HepG2 (cell line): ENCODE results near the gene SPINT3. TPM values are rescaled to one million over a fixed set of nuclear protein-coding genes. Genes with fewer than 3 reads are reported as not detected.

Experiments used
- AKAP8 ChIP-seq: sonication (generic); formaldehyde crosslinking; IDR thresholded peaks from 2 replicates; pipeline ENCODE4 v1.5.1; 2020; ENCODE audit warnings: mild to moderate bottlenecking, missing genetic modification reagents
- CBFB ChIP-seq: sonication (generic); formaldehyde crosslinking; IDR thresholded peaks from 2 replicates; pipeline ENCODE4 v1.4.0; 2020; ENCODE audit warnings: missing genetic modification reagents
- KDM2A ChIP-seq: sonication (generic); formaldehyde crosslinking; IDR thresholded peaks from 2 replicates; pipeline ENCODE4 v1.4.0; 2020; ENCODE audit warnings: low read depth, missing genetic modification reagents, borderline replicate concordance
- MYC ChIP-seq: sonication (generic); formaldehyde crosslinking; IDR thresholded peaks from 2 replicates; pipeline ENCODE4 v1.9.0; 2021; ENCODE audit warnings: missing genetic modification reagents, borderline replicate concordance
- PHF5A ChIP-seq: IDR thresholded peaks from one replicate; pipeline ENCODE4 v1.6.1; 2018; ENCODE audit warnings: low read depth, missing genetic modification reagents; ENCODE audit not compliant: unreplicated experiment
- PHF8 ChIP-seq: sonication (generic); formaldehyde crosslinking; IDR thresholded peaks from 2 replicates; pipeline ENCODE4 v1.5.0; 2020; ENCODE audit warnings: missing genetic modification reagents
- SMARCC2 ChIP-seq: fragments of 450-650 bp; IDR thresholded peaks from 2 replicates; pipeline ENCODE4 v1.6.1; 2017; ENCODE audit warnings: antibody characterized with exemption, mild to moderate bottlenecking
- ZBTB7B ChIP-seq: sonication (generic); formaldehyde crosslinking; IDR thresholded peaks from 2 replicates; pipeline ENCODE4 v1.4.0; 2020; ENCODE audit warnings: missing genetic modification reagents
- ZHX2 ChIP-seq, 2 experiments: sonication (generic) in 1 of 2; formaldehyde crosslinking in 1 of 2; IDR thresholded peaks; 2 replicates each; pipeline versions ENCODE4 v1.6.1 to v1.9.0; 2014 to 2022; ENCODE audit warnings: antibody characterized with exemption in 1 of 2, borderline replicate concordance in 1 of 2, inconsistent platforms in 1 of 2, low read depth in 1 of 2, missing genetic modification reagents in 1 of 2
- ZNF12 ChIP-seq: sonication (generic); formaldehyde crosslinking; IDR thresholded peaks from 2 replicates; pipeline ENCODE4 v1.5.0; 2020; ENCODE audit warnings: missing genetic modification reagents
- ZNF205 ChIP-seq: IDR thresholded peaks from 2 replicates; pipeline ENCODE4 v1.6.1; 2018; ENCODE audit warnings: missing biosample characterization, missing genetic modification reagents
- ZNF253 ChIP-seq: sonication (generic); formaldehyde crosslinking; IDR thresholded peaks from 2 replicates; pipeline ENCODE4 v1.8.0; 2022; ENCODE audit warnings: mild to moderate bottlenecking, missing genetic modification reagents, borderline replicate concordance
- ZNF430 ChIP-seq: sonication (generic); formaldehyde crosslinking; IDR thresholded peaks from 2 replicates; pipeline ENCODE4 v1.9.0; 2021; ENCODE audit warnings: mild to moderate bottlenecking, missing genetic modification reagents
- ZNF772 ChIP-seq: sonication (generic); formaldehyde crosslinking; IDR thresholded peaks from 2 replicates; pipeline ENCODE4 v1.5.0; 2020; ENCODE audit warnings: mild to moderate bottlenecking, missing genetic modification reagents
- ZNF777 ChIP-seq: sonication (generic); formaldehyde crosslinking; IDR thresholded peaks from 2 replicates; pipeline ENCODE4 v1.4.0; 2020; ENCODE audit warnings: missing genetic modification reagents
- polyA plus RNA-seq, 8 experiments: library from polyadenylated mRNA; depleted of rRNA in 3 of 8; stranded (reverse) in 7 of 8; unstranded in 1 of 8; fragments of >200 nt; fragmentation: Illumina TruSeq in 4 of 8; extraction: Trizol in 4 of 8; gene quantifications; 2 replicates each; pipeline versions ENCODE4 v1.2.1 to v1.2.3, GENCODE V29; 2011 to 2016; ENCODE audit warnings: low read depth in 4 of 8, missing spikeins in 1 of 8, mixed read lengths in 1 of 8; ENCODE audit not compliant: insufficient read depth in 1 of 8
- total RNA-seq, 5 experiments: library from RNA; depleted of rRNA; stranded (reverse); fragments of >200 nt; fragmentation: Illumina TruSeq; extraction: Trizol; gene quantifications; 2 replicates each; pipeline ENCODE4 v1.2.3, GENCODE V29; 2016; ENCODE audit warnings: low read depth in 1 of 5
- TF ChIP-seq, protein P1 (sequence below): sonication (generic); formaldehyde crosslinking; IDR thresholded peaks from 2 replicates; pipeline ENCODE4 v1.8.0; 2022; ENCODE audit warnings: mild to moderate bottlenecking, missing genetic modification reagents, moderate library complexity
- TF ChIP-seq, protein P2 (sequence below): sonication (generic); formaldehyde crosslinking; IDR thresholded peaks from 2 replicates; pipeline ENCODE4 v1.5.0; 2020; ENCODE audit warnings: missing genetic modification reagents, mild to moderate bottlenecking, borderline replicate concordance
- TF ChIP-seq, protein P3 (sequence below): sonication (generic); formaldehyde crosslinking; IDR thresholded peaks from 2 replicates; pipeline ENCODE4 v1.4.0; 2020; ENCODE audit warnings: missing genetic modification reagents

SPINT3 gene
- total and polyA plus RNA-seq, 2 of the 13 experiments (the other 11 are each of a cell fraction or from before 2014, with no cell fraction given): not detected

- TF ChIP-seq ZNF430 (CRISPR knock-in tag): 0 out of 2 replicates have a peak, but pooled peaks have one; percentile 47
- 0 out of 2 replicates have a peak, but pooled peaks have one; percentile 23 for TF ChIP-seq PHF8
- TF ChIP-seq, protein P1, sequence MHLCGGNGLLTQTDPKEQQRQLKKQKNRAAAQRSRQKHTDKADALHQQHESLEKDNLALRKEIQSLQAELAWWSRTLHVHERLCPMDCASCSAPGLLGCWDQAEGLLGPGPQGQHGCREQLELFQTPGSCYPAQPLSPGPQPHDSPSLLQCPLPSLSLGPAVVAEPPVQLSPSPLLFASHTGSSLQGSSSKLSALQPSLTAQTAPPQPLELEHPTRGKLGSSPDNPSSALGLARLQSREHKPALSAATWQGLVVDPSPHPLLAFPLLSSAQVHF (CRISPR knock-in tag): no peak
- TF ChIP-seq ZNF12 (CRISPR knock-in tag): no peak
- 0 out of 2 replicates have a peak, but pooled peaks have one; percentile 25 for TF ChIP-seq KDM2A (CRISPR knock-in tag)
- TF ChIP-seq, protein P2, sequence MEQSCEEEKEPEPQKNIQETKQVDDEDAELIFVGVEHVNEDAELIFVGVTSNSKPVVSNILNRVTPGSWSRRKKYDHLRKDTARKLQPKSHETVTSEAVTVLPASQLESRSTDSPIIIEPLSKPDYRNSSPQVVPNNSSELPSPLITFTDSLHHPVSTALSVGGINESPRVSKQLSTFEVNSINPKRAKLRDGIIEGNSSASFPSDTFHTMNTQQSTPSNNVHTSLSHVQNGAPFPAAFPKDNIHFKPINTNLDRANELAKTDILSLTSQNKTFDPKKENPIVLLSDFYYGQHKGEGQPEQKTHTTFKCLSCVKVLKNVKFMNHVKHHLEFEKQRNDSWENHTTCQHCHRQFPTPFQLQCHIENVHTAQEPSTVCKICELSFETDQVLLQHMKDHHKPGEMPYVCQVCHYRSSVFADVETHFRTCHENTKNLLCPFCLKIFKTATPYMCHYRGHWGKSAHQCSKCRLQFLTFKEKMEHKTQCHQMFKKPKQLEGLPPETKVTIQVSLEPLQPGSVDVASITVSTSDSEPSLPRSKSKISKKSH: peak; percentile 73; the same call in 1 of the 2 replicates
- TF ChIP-seq ZNF205 (CRISPR knock-in tag): no peak
- TF ChIP-seq ZNF772 (CRISPR knock-in tag): 0 out of 2 replicates have a peak, but pooled peaks have one; percentile 45
- TF ChIP-seq ZHX2 (IDR thresholded peaks at IDR 0.05; ENCODE audit: low read depth): no peak
- 0 out of 2 replicates have a peak, but pooled peaks have one; percentile 17 for TF ChIP-seq ZHX2 (CRISPR knock-in tag; IDR thresholded peaks at IDR 0.05; ENCODE audit: borderline replicate concordance)
- peak; percentile 4; the same call in 1 of the 2 replicates for TF ChIP-seq AKAP8 (CRISPR knock-in tag)
- TF ChIP-seq ZNF253 (CRISPR knock-in tag): no peak
- 0 out of 2 replicates have a peak, but pooled peaks have one; percentile 47 for TF ChIP-seq ZNF777 (CRISPR knock-in tag)
- TF ChIP-seq, protein P3, sequence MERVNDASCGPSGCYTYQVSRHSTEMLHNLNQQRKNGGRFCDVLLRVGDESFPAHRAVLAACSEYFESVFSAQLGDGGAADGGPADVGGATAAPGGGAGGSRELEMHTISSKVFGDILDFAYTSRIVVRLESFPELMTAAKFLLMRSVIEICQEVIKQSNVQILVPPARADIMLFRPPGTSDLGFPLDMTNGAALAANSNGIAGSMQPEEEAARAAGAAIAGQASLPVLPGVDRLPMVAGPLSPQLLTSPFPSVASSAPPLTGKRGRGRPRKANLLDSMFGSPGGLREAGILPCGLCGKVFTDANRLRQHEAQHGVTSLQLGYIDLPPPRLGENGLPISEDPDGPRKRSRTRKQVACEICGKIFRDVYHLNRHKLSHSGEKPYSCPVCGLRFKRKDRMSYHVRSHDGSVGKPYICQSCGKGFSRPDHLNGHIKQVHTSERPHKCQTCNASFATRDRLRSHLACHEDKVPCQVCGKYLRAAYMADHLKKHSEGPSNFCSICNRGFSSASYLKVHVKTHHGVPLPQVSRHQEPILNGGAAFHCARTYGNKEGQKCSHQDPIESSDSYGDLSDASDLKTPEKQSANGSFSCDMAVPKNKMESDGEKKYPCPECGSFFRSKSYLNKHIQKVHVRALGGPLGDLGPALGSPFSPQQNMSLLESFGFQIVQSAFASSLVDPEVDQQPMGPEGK (CRISPR knock-in tag): peak; percentile 70
- no peak for TF ChIP-seq PHF5A (CRISPR knock-in tag)
- TF ChIP-seq MYC (CRISPR knock-in tag): no peak
- peak; percentile 18; the same call in 1 of the 2 replicates for TF ChIP-seq CBFB
- TF ChIP-seq SMARCC2: no peak
- TF ChIP-seq ZBTB7B (CRISPR knock-in tag): 0 out of 2 replicates have a peak, but pooled peaks have one; percentile 15
Measured at GRCh38 chr20:45470262-45470931, 45.0 kb downstream of the SPINT3 start (continued).
